HepG2 (cell line): ENCODE results near the gene OSBP. TPM values are rescaled to one million over a fixed set of nuclear protein-coding genes. Genes with fewer than 3 reads are reported as not detected.

Experiments used
- AKAP8 ChIP-seq: sonication (generic); formaldehyde crosslinking; IDR thresholded peaks from 2 replicates; pipeline ENCODE4 v1.5.1; 2020; ENCODE audit warnings: mild to moderate bottlenecking, missing genetic modification reagents
- CENPT ChIP-seq: sonication (generic); formaldehyde crosslinking; IDR thresholded peaks from 2 replicates; pipeline ENCODE4 v1.8.0; 2022; ENCODE audit warnings: low read depth, mild to moderate bottlenecking, moderate library complexity, missing genetic modification reagents
- HMG20A ChIP-seq: IDR thresholded peaks from 2 replicates; pipeline ENCODE4 v1.6.1; 2016; ENCODE audit warnings: borderline replicate concordance
- HOXD1 ChIP-seq: sonication (generic); formaldehyde crosslinking; IDR thresholded peaks from 2 replicates; pipeline ENCODE4 v1.5.0; 2020; ENCODE audit warnings: missing genetic modification reagents
- MAZ ChIP-seq, 2 experiments: sonication (generic) in 1 of 2; formaldehyde crosslinking in 1 of 2; IDR thresholded peaks; 2 replicates each; pipeline versions ENCODE4 v1.5.0 to v1.6.1; 2012 to 2020; ENCODE audit warnings: low read depth in 2 of 2, mild to moderate bottlenecking in 2 of 2, borderline replicate concordance in 1 of 2, improper control_type of control experiment in 1 of 2, low read length in 1 of 2, missing genetic modification reagents in 1 of 2, moderate library complexity in 1 of 2
- PHB2 ChIP-seq: fragments of 450-650 bp; IDR thresholded peaks from 2 replicates; pipeline ENCODE4 v1.6.1; 2018; ENCODE audit not compliant: partially characterized antibody
- TCF7 ChIP-seq: sonication (generic); IDR thresholded peaks from 2 replicates; pipeline ENCODE4 v1.6.1; 2016; ENCODE audit warnings: antibody characterized with exemption, low read depth
- ZNF382 ChIP-seq: sonication (generic); formaldehyde crosslinking; IDR thresholded peaks from 2 replicates; pipeline ENCODE4 v1.5.0; 2020; ENCODE audit warnings: missing genetic modification reagents, mild to moderate bottlenecking, borderline replicate concordance
- ZNF780A ChIP-seq: sonication (generic); formaldehyde crosslinking; IDR thresholded peaks from 2 replicates; pipeline ENCODE4 v1.8.0; 2022; ENCODE audit warnings: mild to moderate bottlenecking, missing genetic modification reagents, moderate library complexity
- polyA plus RNA-seq, 8 experiments: library from polyadenylated mRNA; depleted of rRNA in 3 of 8; stranded (reverse) in 7 of 8; unstranded in 1 of 8; fragments of >200 nt; fragmentation: Illumina TruSeq in 4 of 8; extraction: Trizol in 4 of 8; gene quantifications; 2 replicates each; pipeline versions ENCODE4 v1.2.1 to v1.2.3, GENCODE V29; 2011 to 2016; ENCODE audit warnings: low read depth in 4 of 8, missing spikeins in 1 of 8, mixed read lengths in 1 of 8; ENCODE audit not compliant: insufficient read depth in 1 of 8
- total RNA-seq, 5 experiments: library from RNA; depleted of rRNA; stranded (reverse); fragments of >200 nt; fragmentation: Illumina TruSeq; extraction: Trizol; gene quantifications; 2 replicates each; pipeline ENCODE4 v1.2.3, GENCODE V29; 2016; ENCODE audit warnings: low read depth in 1 of 5
- TF ChIP-seq, protein P1 (sequence below): sonication (generic); formaldehyde crosslinking; IDR thresholded peaks from 2 replicates; pipeline ENCODE4 v1.4.0; 2020; ENCODE audit warnings: mild to moderate bottlenecking, missing genetic modification reagents
- TF ChIP-seq, protein P2 (sequence below), 2 experiments: sonication (generic) in 1 of 2; formaldehyde crosslinking in 1 of 2; IDR thresholded peaks; 2 replicates each; pipeline versions ENCODE4 v1.5.1 to v1.6.1; 2011 to 2020; ENCODE audit warnings: borderline replicate concordance in 1 of 2, low read depth in 1 of 2, low read length in 1 of 2, mild to moderate bottlenecking in 1 of 2, missing genetic modification reagents in 1 of 2, moderate library complexity in 1 of 2
- TF ChIP-seq, protein P3 (sequence below): sonication (generic); formaldehyde crosslinking; IDR thresholded peaks from 2 replicates; pipeline ENCODE4 v1.4.0; 2020; ENCODE audit warnings: mild to moderate bottlenecking, missing genetic modification reagents

The OSBP gene
- total and polyA plus RNA-seq, 2 of the 13 experiments (the other 11 are each of a cell fraction or from before 2014, with no cell fraction given) = 12.1 to 13.5 TPM

DNA sequence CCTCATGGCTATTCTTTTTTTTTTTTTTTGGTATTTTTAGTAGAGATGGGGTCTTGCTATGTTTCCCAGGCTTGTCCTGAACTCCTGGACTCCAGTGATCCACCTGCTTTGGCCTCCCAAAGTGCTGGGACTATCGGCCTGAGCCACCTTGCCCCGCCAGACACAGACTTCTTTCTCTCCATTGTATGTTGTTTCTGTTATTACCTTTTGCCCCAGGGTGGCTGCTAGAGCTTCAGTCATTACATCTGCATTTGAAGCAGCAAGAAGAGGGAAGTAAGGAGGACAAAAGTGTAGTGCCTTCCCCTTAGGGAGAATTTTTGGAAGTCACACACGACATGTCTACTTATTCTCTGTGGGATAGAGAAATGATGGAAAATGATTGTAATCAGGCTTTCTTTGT is 10.1 kb upstream of the OSBP start (continued):
- TF ChIP-seq, protein P1, sequence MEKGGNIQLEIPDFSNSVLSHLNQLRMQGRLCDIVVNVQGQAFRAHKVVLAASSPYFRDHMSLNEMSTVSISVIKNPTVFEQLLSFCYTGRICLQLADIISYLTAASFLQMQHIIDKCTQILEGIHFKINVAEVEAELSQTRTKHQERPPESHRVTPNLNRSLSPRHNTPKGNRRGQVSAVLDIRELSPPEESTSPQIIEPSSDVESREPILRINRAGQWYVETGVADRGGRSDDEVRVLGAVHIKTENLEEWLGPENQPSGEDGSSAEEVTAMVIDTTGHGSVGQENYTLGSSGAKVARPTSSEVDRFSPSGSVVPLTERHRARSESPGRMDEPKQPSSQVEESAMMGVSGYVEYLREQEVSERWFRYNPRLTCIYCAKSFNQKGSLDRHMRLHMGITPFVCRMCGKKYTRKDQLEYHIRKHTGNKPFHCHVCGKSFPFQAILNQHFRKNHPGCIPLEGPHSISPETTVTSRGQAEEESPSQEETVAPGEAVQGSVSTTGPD (CRISPR knock-in tag) = no peak
- TF ChIP-seq, protein P2, sequence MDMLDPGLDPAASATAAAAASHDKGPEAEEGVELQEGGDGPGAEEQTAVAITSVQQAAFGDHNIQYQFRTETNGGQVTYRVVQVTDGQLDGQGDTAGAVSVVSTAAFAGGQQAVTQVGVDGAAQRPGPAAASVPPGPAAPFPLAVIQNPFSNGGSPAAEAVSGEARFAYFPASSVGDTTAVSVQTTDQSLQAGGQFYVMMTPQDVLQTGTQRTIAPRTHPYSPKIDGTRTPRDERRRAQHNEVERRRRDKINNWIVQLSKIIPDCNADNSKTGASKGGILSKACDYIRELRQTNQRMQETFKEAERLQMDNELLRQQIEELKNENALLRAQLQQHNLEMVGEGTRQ (IDR thresholded peaks at IDR 0.05; ENCODE audit: low read depth, low read length) = no peak
- TF ChIP-seq, protein P2 (CRISPR knock-in tag; IDR thresholded peaks at IDR 0.05; ENCODE audit: borderline replicate concordance) = no peak
- TF ChIP-seq HMG20A (CRISPR knock-in tag) (no peak), ZNF382 (CRISPR knock-in tag) (no peak), TCF7 (no peak), ZNF780A (CRISPR knock-in tag) (no peak), MAZ (IDR thresholded peaks at IDR 0.05; ENCODE audit: borderline replicate concordance, low read depth, low read length) (no peak), MAZ (CRISPR knock-in tag; IDR thresholded peaks at IDR 0.05; ENCODE audit: low read depth) (no peak), CENPT (CRISPR knock-in tag) (no peak), PHB2 (no peak), AKAP8 (CRISPR knock-in tag) (no peak), HOXD1 (no peak)
- TF ChIP-seq, protein P3, sequence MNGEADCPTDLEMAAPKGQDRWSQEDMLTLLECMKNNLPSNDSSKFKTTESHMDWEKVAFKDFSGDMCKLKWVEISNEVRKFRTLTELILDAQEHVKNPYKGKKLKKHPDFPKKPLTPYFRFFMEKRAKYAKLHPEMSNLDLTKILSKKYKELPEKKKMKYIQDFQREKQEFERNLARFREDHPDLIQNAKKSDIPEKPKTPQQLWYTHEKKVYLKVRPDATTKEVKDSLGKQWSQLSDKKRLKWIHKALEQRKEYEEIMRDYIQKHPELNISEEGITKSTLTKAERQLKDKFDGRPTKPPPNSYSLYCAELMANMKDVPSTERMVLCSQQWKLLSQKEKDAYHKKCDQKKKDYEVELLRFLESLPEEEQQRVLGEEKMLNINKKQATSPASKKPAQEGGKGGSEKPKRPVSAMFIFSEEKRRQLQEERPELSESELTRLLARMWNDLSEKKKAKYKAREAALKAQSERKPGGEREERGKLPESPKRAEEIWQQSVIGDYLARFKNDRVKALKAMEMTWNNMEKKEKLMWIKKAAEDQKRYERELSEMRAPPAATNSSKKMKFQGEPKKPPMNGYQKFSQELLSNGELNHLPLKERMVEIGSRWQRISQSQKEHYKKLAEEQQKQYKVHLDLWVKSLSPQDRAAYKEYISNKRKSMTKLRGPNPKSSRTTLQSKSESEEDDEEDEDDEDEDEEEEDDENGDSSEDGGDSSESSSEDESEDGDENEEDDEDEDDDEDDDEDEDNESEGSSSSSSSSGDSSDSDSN (CRISPR knock-in tag) = no peak
- TF ChIP-seq, all 625 proteins: peak for 0
